HEK293T (cell line): Measurements from ENCODE around the gene KIRREL1.

Experiments used
- CTCF ChIA-PET: fragments of 350-600 bp; formaldehyde crosslinking; extraction: SDS; loops from one replicate; lab custom pipeline; 2021; ENCODE audit warnings: antibody characterized with exemption, inconsistent platforms; lab: Yijun Ruan, JAX
- POLR2A ChIA-PET: fragments of 350-600 bp; formaldehyde crosslinking; extraction: SDS; loops from one replicate; lab custom pipeline; 2020; ENCODE audit warnings: antibody characterized with exemption, inconsistent platforms; lab: Yijun Ruan, JAX
- DNase-seq: peaks from one replicate; pipeline ENCODE4 v3.0.0; 2012; ENCODE audit warnings: mixed read lengths; ENCODE audit errors: extremely low spot score
- ARNT ChIP-seq: fragments of 450-650 bp; IDR thresholded peaks from 2 replicates; pipeline ENCODE4 v1.6.1; 2017; ENCODE audit warnings: mild to moderate bottlenecking
- BHLHE40 ChIP-seq: fragments of 450-650 bp; IDR thresholded peaks from 2 replicates; pipeline ENCODE4 v1.6.1; 2016; ENCODE audit warnings: mild to moderate bottlenecking, moderate library complexity, borderline replicate concordance
- CTBP1 ChIP-seq: fragments of 450-650 bp; IDR thresholded peaks from 2 replicates; pipeline ENCODE4 v1.6.1; 2016; ENCODE audit warnings: borderline replicate concordance
- ELF4 ChIP-seq: fragments of 450-650 bp; IDR thresholded peaks from 2 replicates; pipeline ENCODE4 v1.6.1; 2017; ENCODE audit warnings: antibody characterized with exemption
- FOXA1 ChIP-seq: fragments of 450-650 bp; IDR thresholded peaks from 2 replicates; pipeline ENCODE4 v1.6.1; 2016; ENCODE audit warnings: mild to moderate bottlenecking
- FOXK2 ChIP-seq: fragments of 450-650 bp; IDR thresholded peaks from 2 replicates; pipeline ENCODE4 v1.6.1; 2016; ENCODE audit warnings: mild to moderate bottlenecking
- FOXM1 ChIP-seq: fragments of 450-650 bp; IDR thresholded peaks from 2 replicates; pipeline ENCODE4 v1.6.1; 2017; ENCODE audit warnings: mild to moderate bottlenecking, borderline replicate concordance
- HDGF ChIP-seq: fragments of 450-650 bp; IDR thresholded peaks from 2 replicates; pipeline ENCODE4 v1.6.1; 2017; ENCODE audit warnings: antibody characterized with exemption, borderline replicate concordance
- L3MBTL2 ChIP-seq: fragments of 450-650 bp; conservative IDR thresholded peaks from 2 replicates; pipeline ENCODE4 v1.6.1; 2016; ENCODE audit warnings: mild to moderate bottlenecking
- LEF1 ChIP-seq: fragments of 450-650 bp; IDR thresholded peaks from 2 replicates; pipeline ENCODE4 v1.6.1; 2017; ENCODE audit warnings: mild to moderate bottlenecking, borderline replicate concordance
- NFRKB ChIP-seq: fragments of 450-650 bp; IDR thresholded peaks from 2 replicates; pipeline ENCODE4 v1.6.1; 2016; ENCODE audit warnings: mild to moderate bottlenecking, moderate library complexity
- SP1 ChIP-seq: fragments of 450-650 bp; IDR thresholded peaks from 2 replicates; pipeline ENCODE4 v1.6.1; 2017
- SUZ12 ChIP-seq: fragments of 450-650 bp; IDR thresholded peaks from 2 replicates; pipeline ENCODE4 v1.6.1; 2016; ENCODE audit warnings: mild to moderate bottlenecking
- TARDBP ChIP-seq: fragments of 450-650 bp; IDR thresholded peaks from 2 replicates; pipeline ENCODE4 v1.6.1; 2016
- ZNF384 ChIP-seq: fragments of 450-650 bp; IDR thresholded peaks from 2 replicates; pipeline ENCODE4 v1.6.1; 2016
- TF ChIP-seq, protein P1 (sequence below): fragments of 450-650 bp; IDR thresholded peaks from 2 replicates; pipeline ENCODE4 v1.6.1; 2016

Gene KIRREL1

DNA sequence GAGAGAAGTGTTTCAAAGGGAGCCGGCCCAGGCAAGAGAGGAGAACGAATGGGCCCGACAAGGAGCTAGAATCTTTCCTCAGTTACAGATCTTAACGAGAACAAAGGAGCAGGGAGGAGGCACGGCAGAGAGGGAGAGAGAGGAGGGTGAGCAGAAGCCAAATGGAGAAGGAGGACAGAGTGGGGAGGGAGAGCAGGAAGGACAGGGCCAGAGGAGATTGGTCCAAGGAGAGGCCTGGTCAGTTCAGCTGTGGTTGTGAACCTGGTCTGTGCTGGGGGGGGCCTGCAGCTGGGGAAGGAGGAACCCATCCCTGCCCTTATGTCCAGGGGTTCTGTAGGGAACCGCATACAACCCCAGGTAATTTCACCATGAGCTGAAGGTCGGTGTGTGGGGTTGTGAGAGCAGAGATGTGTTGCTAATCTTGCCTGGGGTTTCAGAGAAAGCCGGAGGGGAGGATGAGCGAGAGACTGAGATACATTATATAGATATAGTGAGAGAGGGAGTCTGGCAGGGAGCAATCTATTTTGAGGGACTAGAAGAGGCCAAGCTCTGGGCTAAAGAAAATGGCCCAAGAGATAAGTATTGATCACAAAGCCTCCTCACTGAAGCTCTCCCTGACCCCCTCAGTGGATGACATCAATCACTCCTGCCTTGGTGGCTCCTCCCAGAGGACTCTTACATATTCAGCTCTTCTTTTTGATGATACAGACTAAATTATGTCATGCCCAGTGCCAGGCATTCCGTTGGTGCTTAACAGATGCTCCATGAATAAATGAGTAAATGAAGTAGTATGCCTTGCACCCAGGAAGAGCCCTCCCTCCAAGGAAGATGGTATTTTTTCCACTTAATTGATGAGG is 123.1 kb downstream of the KIRREL1 start:
- CTCF ChIA-PET, result interaction anchor here (0.7 to 8.5 kb wide), 7 partner anchors 13 to 154 kb away, joined by 3 to 145 read pairs (median 5); no protein-coding TSS in a partner anchor
- POLR2A ChIA-PET, result no interaction called here
- DNase-seq, result no peak
- TF ChIP-seq HDGF (no peak), BHLHE40 (no peak), FOXA1 (no peak), CTBP1 (no peak), FOXM1 (no peak), NFRKB (no peak), ZNF384 (no peak), FOXK2 (no peak), SP1 (no peak), LEF1 (no peak), SUZ12 (no peak), L3MBTL2 (no peak), ELF4 (no peak), TARDBP (no peak), ARNT (no peak)
- TF ChIP-seq, protein P1, sequence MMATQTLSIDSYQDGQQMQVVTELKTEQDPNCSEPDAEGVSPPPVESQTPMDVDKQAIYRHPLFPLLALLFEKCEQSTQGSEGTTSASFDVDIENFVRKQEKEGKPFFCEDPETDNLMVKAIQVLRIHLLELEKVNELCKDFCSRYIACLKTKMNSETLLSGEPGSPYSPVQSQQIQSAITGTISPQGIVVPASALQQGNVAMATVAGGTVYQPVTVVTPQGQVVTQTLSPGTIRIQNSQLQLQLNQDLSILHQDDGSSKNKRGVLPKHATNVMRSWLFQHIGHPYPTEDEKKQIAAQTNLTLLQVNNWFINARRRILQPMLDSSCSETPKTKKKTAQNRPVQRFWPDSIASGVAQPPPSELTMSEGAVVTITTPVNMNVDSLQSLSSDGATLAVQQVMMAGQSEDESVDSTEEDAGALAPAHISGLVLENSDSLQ, result no peak

DNA sequence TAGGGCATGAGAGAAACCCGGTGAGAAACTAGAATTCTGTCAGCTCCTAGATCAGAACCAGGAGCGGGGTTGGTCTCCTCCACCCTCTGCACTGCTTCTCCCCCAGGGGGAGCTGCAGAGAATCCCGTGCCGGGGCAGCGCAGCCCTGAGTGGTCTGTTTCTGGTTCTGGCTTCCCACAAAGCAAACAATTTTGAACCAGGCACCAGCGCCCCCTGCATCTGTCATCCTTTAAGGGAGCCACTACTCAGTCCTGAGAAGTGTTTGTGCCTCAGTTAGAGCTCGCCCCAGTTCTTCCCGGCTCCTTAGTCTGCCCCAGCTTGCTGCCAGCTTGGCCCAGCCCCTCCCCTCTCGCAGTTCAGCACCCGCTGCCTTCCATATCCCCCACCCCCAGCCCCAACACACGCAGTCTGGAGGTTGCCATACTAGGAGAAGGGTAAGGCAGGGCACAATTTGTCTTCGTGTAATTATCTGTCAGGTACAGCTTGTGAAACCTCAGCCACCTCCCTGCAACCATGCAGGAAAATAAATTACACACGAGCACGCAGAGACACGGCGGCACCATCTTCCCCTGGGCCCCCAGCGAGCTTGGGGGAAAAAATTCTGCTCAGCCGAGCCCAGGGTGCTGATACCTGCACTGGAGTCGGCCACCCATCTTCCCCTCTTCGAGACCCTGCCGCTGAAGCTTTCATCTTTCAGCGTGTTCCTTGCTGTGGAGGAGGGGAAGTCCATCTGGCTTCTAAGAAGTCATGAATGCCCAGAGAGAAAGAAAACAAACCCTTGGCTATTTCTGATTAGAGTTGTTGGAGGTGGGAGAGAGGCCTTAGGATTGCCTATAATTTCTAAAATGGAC is 124.6 kb downstream of the KIRREL1 start:
- peak; percentile 51 for DNase-seq
- TF ChIP-seq CTBP1 (no peak), LEF1 (no peak)
- TF ChIP-seq, protein P1, result 0 out of 2 replicates have a peak, but pooled peaks have one; percentile 2
- POLR2A ChIA-PET, result interaction anchor here (1.2 kb wide), 1 partner anchor 124 kb away, joined by 4 read pairs; the partner anchor contains the start of gene KIRREL1
- CTCF ChIA-PET, result interaction anchor here (0.8 to 8.5 kb wide), 16 partner anchors 11 to 252 kb away, joined by 3 to 145 read pairs (median 4); partner anchors contain the start of gene KIRREL1

DNA sequence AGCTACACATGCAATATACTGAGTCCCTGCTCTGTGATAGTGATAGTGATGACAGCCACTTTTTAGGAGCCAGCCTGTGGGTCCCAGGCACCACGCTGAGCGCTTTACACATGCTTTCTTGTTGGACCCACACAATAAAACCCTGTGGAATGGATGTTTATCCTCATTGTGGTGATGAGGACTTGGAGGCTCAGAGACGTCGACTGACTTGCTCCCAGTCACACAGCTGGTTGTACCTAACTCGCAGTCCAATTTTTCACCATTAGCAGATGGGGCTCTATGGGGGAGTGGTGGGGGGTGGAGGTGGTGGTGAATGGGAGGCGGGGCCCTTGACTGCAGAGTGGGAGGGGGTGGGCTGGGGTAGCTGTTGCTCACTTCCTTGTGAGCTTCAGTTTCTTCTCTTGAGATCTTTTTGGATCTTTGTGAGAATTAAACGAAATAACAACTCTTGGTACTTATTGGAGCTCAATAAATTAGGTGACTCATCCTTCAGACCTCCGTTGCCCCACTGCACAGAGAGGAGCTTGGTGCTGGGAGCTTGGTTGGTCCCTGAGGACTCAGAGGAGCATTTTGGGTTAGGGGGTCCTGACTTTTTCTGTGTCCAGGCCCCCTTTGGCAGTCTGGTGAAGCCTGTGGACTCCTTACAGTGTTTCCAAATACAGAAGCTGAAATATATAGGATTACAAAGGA is 125.4 kb downstream of the KIRREL1 start:
- ChIA-PET CTCF (interaction anchor here (0.8 to 8.5 kb wide), 10 partner anchors 11 to 253 kb away, joined by 3 to 145 read pairs (median 5); partner anchors contain the start of gene KIRREL1), POLR2A (no interaction called here)
- TF ChIP-seq FOXA1 (no peak), ELF4 (no peak), LEF1 (no peak), FOXM1 (no peak)
- DNase-seq, result no peak

DNA sequence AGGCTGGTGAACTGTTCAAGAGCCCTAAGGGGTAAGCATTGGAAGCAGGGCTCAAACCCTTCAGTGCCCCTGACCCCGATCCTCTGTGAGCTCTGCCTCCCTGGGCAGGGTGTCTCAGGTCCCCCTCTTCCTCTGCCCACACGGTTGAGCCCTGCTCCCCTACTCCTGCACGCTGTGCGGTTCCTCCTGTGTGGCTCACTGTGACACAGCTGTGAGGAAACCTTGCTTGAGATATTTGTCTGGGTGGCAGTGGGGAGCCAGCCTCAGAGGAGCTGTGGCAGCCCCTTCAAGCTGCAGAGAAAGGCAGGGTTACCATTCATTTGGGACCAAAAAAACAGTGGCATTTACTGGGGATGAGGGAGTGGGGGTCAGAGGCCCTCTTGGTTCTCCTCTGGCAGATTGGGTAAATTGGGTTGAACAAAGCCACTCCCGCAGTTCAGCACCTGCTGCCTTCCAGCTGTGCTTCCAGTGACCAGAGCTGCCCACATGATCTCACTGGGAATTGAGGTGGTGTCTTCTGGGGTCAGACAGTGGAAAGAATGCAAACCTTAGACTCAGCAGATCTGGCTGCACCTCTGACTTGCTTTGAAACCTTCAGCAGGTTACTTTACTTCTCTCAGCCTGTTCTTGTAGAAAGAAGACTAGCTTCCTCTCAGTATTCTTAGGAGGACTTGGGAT is 126.7 kb downstream of the KIRREL1 start:
- POLR2A ChIA-PET, result no interaction called here

DNA sequence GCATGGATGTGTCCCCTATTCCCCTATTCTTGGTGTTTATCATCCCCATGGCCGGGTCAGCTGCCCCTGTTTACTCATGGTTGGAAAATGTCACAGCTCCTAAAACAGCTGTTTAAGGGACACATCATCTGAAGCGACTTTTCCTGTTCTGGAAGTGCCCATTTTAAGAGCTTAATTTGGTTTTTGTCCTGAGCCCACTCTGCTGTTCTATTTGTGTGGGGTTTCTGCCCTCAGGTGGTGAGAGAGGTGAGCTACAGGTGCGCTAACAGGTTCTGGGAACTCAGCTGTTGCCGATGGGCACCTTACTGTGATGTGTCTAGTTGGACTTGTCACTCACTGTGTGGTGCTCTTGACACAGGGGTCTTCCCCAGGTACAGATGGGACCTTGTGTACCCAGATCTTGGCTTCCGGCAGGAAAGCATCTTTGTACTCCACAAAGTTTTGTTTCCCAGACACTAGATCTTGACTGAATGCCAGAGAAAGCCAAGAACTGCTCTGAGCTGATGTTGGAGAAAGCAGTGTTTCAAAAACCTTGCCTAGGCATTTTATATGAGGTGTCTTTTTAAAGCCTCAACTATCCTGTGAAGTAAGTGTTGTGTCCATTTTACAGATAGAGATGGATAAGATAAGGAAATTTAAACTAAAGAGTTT is 128.3 kb downstream of the KIRREL1 start:
- POLR2A ChIA-PET, result interaction anchor here (1.1 to 1.3 kb wide), 2 partner anchors 130 to 158 kb away, joined by 3 to 5 read pairs; no protein-coding TSS in a partner anchor
- CTCF ChIA-PET, result interaction anchor here (0.5 to 8.5 kb wide), 22 partner anchors 9 to 541 kb away, joined by 3 to 145 read pairs (median 4); partner anchors contain the start of gene KIRREL1
- peak; percentile 64 for DNase-seq
- TF ChIP-seq SUZ12 (no peak), FOXA1 (no peak), LEF1 (no peak), CTBP1 (no peak), SP1 (no peak), L3MBTL2 (no peak), ELF4 (no peak), BHLHE40 (no peak), FOXK2 (no peak), ARNT (no peak), HDGF (no peak), NFRKB (no peak), TARDBP (no peak)
- TF ChIP-seq, protein P1, result no peak

More for the DNA sequence above, 126.7 kb downstream of the KIRREL1 start:
- TF ChIP-seq NFRKB (no peak), TARDBP (no peak), HDGF (no peak), ELF4 (no peak), ARNT (no peak), SUZ12 (no peak), ZNF384 (no peak), FOXA1 (no peak), SP1 (no peak), FOXM1 (no peak), CTBP1 (no peak), LEF1 (no peak), BHLHE40 (no peak), FOXK2 (no peak)
- CTCF ChIA-PET, result interaction anchor here (1.7 to 8.5 kb wide), 7 partner anchors 11 to 540 kb away, joined by 5 to 145 read pairs (median 10); partner anchors contain the start of gene KIRREL1
- no peak for DNase-seq
